AML-193 (cell line): ENCODE results near the gene IGFBP7.
"Not testable (repeated sequence)": the region's sequence is repeated elsewhere in the genome, so short reads cannot be mapped to it uniquely, and the experiment has no call there.

Experiments used
- DNase-seq, 2 experiments: peaks; one replicate each; lab custom pipeline; 2025; lab: John Stamatoyannopoulos, UW

The IGFBP7 gene

GRCh38 chr4:57070461-57070860 lies 39.7 kb downstream of the IGFBP7 start:
- DNase-seq = no peak

- DNase-seq = no peak
Measured at GRCh38 chr4:57068237-57068981, 41.8 kb downstream of the IGFBP7 start.

- DNase-seq = no peak
Measured at GRCh38 chr4:57065730-57066482, 44.3 kb downstream of the IGFBP7 start.

- DNase-seq = no peak
Measured at GRCh38 chr4:57064811-57065711, 45.1 kb downstream of the IGFBP7 start.

- no peak for DNase-seq
Measured at GRCh38 chr4:57064120-57064519, 46.1 kb downstream of the IGFBP7 start.

GRCh38 chr4:57063518-57063917 lies 46.7 kb downstream of the IGFBP7 start:
- DNase-seq = no peak

- no peak for DNase-seq
Measured at GRCh38 chr4:57061395-57061794, 48.8 kb downstream of the IGFBP7 start.

- DNase-seq = not testable (repeated sequence)
Measured at GRCh38 chr4:57060717-57061067, 49.5 kb downstream of the IGFBP7 start.

GRCh38 chr4:57059890-57060716 lies 50.1 kb downstream of the IGFBP7 start:
- no peak for DNase-seq

GRCh38 chr4:57055886-57056285 lies 54.3 kb downstream of the IGFBP7 start:
- no peak for DNase-seq

GRCh38 chr4:57053508-57053907 lies 56.7 kb downstream of the IGFBP7 start:
- DNase-seq = no peak

- DNase-seq = no peak
Measured at GRCh38 chr4:57051524-57051923, 58.7 kb downstream of the IGFBP7 start.

- DNase-seq = peak; percentile 13 to 38
Measured at GRCh38 chr4:57051095-57051494, 59.1 kb downstream of the IGFBP7 start.

GRCh38 chr4:57048590-57049304 lies 61.4 kb downstream of the IGFBP7 start:
- no peak for DNase-seq

GRCh38 chr4:57047046-57047445 lies 63.1 kb downstream of the IGFBP7 start:
- not testable (repeated sequence) for DNase-seq

GRCh38 chr4:57044996-57045395 lies 65.2 kb downstream of the IGFBP7 start:
- no peak for DNase-seq

- no peak for DNase-seq
Measured at GRCh38 chr4:57044279-57044678, 65.9 kb downstream of the IGFBP7 start.

GRCh38 chr4:57043347-57044251 lies 66.6 kb downstream of the IGFBP7 start:
- no peak for DNase-seq

GRCh38 chr4:57042711-57043169 lies 67.4 kb downstream of the IGFBP7 start:
- no peak for DNase-seq

- no peak for DNase-seq
Measured at GRCh38 chr4:57041020-57041419, 69.2 kb downstream of the IGFBP7 start.
